GM21737 (cell line): ENCODE data around the gene PRRX2.

ENCODE experiments used
- ATAC-seq: cut with Tn5 transposase; IDR thresholded peaks from one replicate; pipeline ENCODE4 v1.9.1; 2021; ENCODE audit warnings: mild to moderate bottlenecking, moderate library complexity; ENCODE audit not compliant: unreplicated experiment

Gene PRRX2

DNA sequence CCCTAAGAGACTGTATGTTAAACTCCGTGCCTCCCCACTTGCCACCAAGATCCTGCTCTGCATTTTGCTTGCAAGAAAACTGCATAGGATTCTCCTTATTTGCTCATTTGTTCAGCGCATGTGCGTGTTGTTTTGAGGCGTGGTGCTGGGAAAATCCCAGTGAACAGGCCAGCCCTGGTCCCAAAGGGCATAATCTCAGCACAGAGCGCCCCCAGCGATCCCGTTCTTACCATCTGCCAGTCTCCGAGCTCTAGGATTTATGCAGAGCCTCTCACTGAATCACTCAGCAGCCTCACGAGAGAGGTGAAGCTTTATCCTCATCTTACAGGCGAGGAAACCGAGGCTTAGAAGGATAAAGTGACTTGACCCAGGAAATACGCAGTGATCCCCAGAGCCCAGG is 11.5 kb downstream of the PRRX2 start:
- no peak for ATAC-seq

DNA sequence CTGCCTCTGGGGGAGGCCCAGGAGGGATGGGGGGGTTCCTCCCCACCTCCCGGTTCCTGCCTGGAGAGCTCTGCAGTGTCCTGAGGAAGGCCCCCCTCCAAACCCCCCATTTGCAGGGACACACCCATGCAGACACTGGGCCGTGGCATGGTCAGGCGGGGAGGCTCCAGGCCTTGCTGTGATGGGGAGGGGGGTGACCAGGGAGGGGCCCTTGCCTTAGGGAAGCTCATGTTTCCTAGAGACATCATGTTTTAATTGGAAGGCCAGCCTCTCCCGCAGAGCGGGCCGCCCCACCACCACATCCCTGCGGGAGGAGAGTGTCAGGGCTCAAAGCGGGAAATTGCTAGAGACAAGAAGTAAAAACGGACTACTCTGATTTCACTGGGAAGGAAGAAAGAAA is 12.0 kb downstream of the PRRX2 start:
- no peak for ATAC-seq

DNA sequence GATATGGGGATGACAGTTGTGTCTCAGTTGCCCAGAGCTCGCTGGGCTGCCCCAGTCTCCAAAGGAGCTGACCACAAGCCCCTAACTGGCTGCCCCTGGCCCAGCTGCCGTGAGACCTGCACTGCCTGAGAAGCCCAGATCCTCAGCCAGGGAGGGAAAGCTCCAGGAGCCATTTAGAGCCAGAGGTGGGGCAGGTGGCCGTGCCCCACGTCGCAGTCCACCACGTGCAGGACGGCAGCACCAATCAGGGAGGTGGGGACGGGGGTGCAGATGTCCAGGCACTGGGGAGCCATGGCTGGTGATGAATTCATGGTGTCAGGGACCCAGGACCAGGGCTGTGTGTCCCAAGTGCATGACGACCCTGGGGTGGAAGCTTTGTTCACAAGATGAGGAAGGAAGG is 13.4 kb downstream of the PRRX2 start:
- no peak for ATAC-seq

DNA sequence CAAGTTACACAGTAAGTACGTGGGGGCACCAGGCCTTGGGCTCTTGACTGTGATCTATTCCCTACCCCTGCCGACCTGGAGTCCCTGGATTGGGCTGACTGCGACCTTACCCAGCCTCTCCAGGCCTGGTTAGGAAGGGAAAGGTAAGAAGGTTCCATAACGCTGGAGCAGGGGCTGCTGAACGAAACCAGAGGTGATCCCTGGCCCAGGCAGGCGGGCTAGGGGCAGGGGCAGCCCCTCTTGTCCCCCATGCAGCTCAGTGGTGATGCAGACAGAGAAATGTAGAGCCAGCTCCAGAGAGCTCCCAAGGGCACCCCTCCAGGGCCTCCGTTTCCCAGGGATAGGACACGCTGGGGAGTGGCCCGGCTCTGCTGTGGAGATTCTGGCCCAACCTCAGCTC is 14.1 kb downstream of the PRRX2 start:
- no peak for ATAC-seq

DNA sequence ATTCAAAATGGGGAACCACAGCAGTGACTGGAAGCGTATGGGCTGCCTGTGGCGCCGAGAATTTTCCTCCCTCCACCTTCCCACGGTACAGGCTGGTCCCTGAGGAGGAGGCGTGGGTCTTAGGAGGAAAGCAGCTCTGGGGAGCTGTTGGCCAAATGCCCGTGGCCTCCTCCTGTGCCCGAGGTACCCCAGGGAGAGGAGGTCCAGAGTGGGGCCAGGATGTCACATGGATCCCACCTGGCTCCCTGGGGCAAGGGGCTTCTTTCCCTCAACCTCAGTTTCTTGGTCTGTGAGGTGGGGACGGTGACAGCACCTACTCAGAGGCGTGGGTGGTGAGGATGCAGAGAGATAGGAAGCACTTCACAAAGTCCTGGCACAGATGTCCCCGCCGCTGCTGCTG is 16.5 kb downstream of the PRRX2 start:
- ATAC-seq: no peak

DNA sequence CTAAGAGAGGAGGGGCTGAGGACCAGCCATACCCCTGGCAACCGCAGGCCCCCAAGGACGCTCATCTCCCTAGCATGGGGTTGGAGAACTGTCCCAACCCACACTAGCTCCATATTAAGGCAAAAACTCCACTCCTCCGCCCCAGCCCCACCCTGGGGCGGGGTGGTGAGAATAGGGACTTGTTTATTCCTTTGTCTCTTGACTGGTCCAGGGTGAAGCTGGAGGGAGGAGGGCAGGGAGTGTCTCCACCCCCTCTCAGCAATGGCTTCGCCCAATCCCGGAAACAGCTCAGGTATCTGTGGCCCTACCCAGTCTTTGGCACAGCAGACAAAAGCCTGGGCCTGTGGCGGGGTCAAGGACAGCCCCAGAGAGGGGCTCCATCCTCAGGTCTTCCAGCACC is 16.9 kb downstream of the PRRX2 start:
- ATAC-seq: no peak

DNA sequence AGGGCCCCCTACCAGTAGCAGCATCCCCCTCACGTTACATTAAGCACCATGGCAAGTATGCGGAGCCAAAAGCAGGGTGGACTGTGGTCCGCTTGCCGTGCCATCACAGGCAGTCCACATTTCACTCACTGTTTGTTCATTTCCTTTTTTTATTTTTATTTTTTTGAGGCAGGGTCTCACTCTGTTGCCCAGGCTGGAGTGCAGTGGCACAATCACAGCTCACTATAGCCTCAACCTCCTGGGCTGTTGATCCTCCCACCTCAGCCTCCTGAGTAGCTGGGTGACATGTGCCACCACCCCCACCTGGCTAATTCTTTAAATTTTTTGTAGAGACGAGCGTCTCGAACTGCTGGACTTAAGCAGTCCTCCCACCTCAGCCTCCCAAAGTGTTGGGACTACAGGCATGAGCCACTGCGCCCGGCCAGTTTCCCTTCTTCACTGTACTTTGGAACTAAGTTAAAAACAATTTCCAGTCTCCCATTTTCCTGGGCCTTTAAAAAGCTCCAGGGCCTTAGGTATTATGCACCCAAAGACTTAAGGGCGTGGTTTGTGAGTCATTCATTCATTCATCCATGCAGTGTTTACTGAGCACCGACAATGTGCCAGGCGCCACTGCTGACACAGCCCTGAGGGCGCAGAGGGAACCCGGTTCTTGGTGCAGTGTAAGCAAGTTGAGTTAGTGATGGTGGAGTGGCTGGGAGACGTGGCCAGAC is 19.9 kb downstream of the PRRX2 start:
- no peak for ATAC-seq

DNA sequence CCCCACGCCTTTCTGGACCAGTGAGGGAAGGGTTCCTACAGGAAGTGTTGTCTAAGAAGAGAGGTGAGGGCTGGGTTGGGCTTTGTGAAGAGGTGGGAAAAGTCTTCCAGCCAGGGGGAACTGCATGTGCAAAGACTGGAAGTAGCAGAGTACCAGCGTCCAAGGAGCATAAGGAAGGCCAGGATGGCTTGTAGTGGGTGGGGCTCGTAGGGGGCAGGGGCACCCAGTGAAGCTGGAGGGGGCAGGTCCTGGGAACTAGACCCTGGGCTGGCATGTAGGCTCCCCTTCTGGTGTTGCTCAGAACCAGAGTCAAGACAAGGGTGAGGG is 20.4 kb downstream of the PRRX2 start:
- ATAC-seq: no peak

DNA sequence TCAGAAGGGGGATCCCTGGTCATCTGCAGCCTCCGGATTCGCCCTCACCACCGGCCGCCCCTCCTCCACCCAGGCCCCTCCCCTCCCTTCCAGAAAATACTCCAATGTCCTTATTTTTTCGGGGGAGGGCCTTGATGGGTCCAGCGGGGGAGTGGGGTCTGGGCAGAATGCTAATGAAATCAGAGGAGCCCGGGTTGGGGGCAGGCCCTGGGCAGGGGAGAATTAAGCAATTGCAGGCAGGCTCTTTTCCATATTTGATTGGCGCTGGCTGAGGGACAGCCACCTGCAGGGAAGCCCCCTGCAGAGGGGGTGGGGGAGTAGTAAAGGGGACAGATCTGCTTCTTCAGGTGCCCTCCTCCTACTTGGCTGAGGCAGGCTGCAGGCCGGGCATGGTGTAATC is 21.3 kb downstream of the PRRX2 start:
- no peak for ATAC-seq

DNA sequence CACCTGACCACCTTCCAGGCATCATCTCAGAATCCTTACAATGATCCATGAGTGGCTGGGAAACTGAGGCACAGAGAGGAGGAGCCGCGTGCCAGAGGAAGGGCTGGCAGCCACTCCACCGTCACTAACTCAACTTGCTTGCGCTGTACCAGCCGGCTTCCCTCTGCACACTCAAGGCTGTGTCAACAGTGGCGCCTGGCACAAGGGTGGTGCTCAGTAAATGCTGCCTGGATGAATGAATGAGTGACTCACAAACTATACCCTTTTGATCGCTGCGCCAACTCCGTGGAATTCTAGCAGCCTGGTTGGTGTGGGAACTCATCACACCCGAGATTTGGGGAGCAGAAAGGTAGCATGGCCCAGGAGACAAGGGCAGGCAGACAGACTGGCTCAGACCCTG is 21.9 kb downstream of the PRRX2 start:
- ATAC-seq: no peak

DNA sequence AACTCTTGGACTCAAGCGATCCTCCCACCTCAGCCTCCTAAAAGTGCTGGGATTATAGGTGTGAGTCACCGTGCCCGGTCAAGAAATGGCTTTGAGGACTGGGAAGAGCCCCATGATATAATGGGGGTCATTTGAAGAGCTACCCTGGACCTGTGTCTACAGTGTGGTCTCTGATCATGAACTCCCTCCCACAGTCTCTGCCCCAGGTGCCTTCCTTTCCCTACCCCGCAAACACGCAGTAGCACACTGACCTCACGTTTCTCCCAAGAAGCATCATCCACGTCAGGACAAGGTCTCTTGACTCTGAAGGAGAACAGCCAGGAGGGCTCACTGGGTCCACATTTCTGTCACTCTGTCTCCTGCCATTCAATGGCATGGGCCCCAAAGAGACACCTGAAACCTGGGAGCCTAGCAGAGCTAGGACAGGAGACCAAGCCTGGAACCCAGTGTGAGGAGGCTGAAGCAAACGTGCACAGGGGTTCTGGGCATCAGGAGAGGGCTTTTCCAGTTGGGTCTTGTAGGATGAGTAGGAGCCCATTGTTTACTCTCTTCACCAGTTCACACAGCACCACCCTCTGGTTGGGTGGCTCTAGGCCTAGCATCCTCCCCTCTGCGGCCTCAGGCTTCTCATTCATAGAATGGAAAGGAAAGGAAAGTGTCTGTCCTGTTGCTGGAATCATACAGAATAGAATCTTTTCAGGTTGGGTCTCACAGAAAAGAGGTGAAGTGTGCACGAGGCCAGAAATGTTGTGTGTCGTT is 23.0 kb downstream of the PRRX2 start:
- ATAC-seq: no peak

DNA sequence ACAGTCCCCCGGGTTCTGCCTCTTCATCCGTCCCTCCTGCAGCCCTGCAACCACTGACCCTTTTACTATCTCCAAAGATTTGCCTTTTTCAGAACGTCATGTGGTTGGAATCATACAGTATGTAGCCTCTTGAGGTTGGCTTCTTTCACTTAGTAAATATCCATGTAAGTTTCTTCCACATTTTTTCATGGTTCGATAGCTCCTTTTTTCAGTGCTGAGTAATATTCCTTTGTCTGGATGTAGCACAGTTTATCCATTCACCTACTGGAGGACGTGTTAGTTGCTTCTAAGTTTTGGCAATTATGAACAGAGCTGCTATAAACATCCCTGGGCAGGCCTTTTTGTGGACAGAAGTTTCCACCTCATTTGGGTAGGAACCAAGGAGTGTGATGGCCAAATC is 27.1 kb downstream of the PRRX2 start:
- ATAC-seq: no peak

DNA sequence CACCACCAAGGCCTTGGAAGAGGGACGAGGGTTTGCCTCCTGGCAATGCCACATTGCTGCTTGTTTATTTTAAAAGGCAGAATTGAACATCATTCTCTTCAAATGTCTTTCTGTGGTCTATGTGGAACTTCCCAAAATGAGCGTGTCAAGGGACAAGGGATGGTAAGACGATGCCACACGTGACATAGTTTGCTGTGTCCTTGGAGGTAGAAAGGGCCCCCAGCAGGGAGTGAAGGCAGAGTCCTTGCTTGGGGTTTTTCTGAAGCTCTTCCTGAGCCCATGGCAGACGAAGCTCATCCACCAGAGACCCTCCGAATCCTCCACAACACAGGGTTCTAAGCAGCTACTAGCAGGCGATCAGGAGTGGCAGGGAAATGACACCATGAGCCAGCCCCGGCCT is 28.3 kb downstream of the PRRX2 start:
- ATAC-seq: no peak

DNA sequence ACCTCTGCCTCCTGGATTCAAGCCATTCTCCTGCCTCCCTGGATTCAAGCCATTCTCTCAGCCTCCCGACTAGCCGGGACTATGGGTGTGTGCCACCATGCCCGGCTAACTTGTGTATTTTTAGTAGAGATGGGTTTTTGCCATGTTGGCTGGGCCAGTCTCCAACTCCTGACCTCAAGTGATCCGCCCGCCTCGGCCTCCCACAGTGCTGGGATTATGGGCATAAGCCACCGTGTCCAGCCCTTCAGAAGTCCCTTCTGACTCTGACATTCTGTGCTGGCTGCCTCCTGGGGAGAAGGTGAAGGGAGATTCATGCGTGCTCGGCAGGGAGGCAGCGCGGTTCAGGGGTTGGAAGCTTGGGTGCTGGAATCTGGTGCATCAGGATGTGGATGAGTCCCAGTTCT is 28.8 kb downstream of the PRRX2 start:
- ATAC-seq: no peak

DNA sequence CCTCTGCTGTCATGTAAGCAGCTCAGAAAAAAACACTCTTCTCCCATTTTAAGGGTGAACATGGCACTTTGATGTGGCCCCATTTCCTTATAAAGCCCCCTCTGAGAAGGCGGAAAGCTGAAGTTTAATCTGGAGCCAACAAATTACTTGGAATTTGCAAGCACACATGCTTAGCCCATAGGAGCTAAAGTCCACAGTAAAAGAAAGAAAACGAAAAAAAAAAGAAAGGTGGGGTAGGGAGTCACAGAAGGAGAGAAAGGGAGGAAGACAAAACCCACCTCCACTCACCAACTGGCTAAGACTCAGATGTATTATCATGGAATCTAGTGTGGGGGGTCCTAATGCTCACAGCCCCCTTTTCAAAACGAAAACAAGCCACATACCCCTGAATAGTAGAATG is 30.4 kb downstream of the PRRX2 start:
- no peak for ATAC-seq

DNA sequence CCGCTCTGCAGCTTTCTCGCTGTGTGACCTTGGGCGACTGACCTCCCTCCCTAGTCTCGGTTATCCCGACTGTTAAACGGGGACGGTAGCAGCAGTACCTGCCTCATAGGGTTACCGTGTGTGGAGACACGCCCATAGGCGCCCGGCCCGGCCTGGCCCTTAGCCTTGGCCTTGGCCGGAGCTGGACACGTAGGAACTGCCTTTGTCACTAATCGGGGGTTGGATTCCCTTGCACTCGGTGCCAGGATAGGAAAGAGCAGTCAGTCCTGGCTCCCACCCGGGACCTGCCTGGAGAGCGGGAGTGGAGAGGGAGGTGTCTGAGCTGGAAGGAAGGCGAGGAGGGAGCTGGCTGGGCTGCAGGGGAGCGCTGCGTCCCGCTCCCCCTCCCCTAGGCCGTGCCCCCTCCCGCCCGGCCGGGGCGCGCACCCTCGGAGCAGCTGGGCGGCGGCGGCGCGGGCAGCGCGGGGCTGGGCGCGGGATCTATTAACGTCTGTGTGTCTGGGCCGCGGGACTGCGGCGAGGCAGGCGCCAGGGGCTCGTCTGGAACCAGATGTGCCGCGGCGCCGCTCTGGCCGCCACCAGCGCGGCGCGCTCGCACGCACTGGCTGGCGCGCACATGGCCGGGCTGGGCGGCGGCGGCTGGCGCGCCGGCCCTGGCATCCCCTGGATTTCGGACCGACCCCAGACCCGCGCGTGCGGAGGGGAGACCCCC is 31.7 kb downstream of the PRRX2 start:
- no peak for ATAC-seq

DNA sequence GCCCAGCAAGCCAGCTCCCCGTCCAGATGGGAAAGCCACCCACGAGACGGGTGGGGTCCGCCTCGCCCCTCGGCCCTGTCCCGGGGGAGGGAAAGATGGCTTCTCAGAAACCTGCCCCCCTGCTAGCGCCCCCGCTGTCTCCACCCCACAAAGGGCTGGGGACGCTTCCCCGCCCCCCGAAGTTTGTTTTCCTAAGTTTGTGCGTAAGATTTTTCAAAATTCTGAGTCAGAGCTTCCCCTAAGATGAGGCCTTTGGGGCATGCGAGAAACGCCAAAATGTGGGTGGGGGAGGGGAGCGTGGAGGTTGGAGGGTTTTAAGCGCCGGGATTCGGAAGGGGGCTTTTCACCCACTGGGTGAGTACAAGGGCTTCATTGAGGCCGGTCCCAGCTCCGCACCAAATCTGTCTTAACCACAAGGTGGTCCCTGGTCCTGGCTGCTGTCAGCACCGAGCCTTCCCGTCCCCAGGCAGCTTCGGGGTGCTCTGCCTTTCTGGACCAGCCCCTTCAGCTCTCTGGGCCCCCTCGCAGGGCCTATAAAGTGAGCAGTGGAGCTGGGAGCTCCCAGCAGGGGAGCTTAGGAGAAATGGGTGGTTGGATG is 32.3 kb downstream of the PRRX2 start:
- no peak for ATAC-seq

DNA sequence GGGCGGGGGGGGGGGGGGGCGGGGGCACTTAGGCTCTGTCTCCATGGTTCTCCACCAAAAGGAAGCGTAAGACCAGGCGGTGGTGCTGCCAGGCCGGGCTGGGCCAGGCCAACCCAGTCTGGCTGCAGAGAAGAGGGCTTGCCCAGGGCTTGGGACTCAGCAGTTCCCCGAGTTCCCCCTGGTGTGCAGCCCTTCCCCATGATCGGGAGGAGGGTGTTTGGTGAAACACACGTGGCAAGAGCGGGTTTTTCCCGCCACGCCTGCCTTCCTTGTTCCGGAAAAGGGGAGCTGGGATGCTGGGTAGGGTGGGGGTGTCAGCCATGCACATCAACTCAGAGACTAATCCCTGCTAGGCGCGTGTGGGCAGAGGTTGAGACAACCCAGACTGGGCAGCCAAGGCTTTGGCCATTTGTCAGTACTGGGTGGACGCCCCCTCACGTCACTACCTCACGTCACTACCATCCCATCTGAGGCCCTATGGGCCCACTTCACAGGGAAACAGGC is 32.9 kb downstream of the PRRX2 start:
- no peak for ATAC-seq

DNA sequence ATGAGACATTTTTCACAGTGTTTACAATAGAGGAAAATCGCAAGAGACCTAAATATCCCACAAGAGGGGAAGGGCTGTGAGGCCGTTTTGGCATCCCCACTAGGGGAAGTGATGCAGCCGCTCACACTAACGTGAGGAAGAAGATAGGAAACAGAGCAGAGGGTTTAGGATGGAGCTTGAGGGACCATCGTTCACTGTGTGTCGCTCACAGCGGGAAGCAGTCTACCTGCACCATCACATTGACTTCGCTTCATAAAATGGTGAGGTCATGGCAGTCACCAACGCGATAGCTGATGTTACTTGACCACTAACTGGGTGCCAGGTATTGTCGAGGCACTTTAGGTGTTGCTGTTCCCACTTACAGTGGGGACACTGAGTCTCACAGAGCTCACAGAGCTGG is 35.6 kb downstream of the PRRX2 start:
- ATAC-seq: no peak

DNA sequence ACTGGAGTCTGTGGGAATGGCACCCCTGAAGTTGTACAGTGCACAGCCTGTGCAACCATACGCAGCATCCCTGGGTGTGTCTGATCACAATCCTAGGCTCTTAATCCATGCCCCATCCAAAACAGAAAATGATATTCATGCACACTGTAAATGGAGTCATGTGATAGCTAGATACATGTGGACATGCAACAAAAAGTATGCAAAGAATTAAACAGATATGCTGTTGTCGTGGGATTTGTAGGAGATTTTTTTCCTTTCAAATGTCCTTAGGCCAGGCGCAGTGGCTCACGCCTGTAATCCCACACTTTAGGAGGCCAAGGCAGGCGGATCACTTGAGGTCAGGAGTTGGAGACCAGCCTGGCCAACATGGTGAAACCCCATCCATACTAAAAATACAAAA is 36.1 kb downstream of the PRRX2 start:
- ATAC-seq: no peak

DNA sequence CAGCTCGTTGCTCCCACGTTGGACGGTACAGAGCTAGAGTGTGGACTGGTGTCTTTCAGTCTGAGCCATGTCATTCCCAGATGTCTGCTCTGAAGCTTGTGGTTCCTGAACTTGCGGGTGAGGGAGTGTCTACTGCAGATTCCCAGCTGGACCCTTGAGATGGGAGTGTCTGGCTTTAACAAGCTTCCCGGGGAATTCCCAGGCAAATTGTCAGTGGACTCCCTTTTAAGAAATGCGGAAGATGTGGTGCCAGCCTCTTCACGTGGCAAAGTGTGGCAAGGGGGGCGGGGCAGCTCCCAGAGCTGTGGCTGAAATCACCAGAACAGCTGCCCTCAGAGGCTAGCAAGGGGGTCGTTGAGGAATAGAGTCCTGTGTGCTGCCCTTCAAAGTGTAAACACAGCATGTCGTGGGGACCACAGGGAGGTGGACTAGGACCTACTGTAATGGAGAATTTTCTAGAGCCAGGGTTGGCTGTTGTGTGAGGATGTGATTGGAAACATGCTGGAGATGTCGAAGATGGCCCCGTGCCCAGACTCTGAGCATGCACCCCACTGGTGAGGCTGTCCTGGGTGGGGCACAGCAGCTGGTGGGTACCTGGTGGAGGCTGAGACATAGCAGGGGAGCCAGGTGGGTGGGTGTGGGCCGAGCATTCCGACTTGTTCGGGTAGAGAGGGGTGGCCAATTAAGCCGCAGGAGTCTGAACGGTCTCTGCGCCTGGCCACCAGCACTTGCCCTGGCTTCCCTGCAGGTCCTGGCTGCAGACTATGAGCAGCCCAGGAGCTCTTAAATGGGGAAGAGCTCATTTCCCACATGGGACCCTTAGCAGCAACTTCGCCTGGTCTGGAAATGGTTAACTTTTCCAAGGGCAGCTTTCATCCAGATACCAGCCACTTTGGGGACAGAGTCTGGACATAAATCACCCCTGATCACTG is 37.4 kb downstream of the PRRX2 start:
- no peak for ATAC-seq
